GM12878 (cell line): Measurements from ENCODE around the gene SRPX2. TPM values are rescaled to one million over a fixed set of nuclear protein-coding genes. Genes with fewer than 3 reads are reported as not detected.

Experiments used
- ATAC-seq: fragments of 200-7000 bp; cut with Tn5 transposase; 3 replicates; pipeline ENCODE4 v1.9.1; 2020; ENCODE audit warnings: mild to moderate bottlenecking, moderate library complexity
- BruUV-seq: library from RNA; stranded (reverse); fragments of 400-500 nt; replicated peaks from 2 replicates; lab custom pipeline; 2021; lab: Mats Ljungman, UMichigan
- CTCF ChIA-PET: fragments of 300-600 bp; sonication (Branson Sonifier 250); formaldehyde crosslinking; extraction: SDS; loops from one replicate; lab custom pipeline; 2021; ENCODE audit warnings: inconsistent platforms; lab: Yijun Ruan, JAX
- POLR2A ChIA-PET: fragments of 350-600 bp; formaldehyde crosslinking; extraction: SDS; loops from one replicate; lab custom pipeline; 2021; ENCODE audit warnings: inconsistent platforms; lab: Charles Lee
- RAD21 ChIA-PET: fragments of 300-600 bp; sonication (Branson Sonifier 250); formaldehyde crosslinking; loops from one replicate; lab custom pipeline; 2023; ENCODE audit warnings: antibody characterized with exemption; ENCODE audit not compliant: unreplicated experiment; lab: Charles Lee
- SMC1A ChIA-PET: fragments of 300-600 bp; sonication (Branson Sonifier 250); formaldehyde crosslinking; loops from one replicate; lab custom pipeline; 2023; ENCODE audit not compliant: unreplicated experiment, uncharacterized antibody; lab: Charles Lee
- DNase-seq: peaks from one replicate; pipeline ENCODE4 v3.0.0-alpha.2; 2011; ENCODE audit warnings: low read depth, low spot score
- FAIRE-seq: peaks from 3 replicates; lab custom pipeline; 2011; peaks lifted over from hg19 to GRCh38; lab: Jason Lieb, UNC
- H2AFZ ChIP-seq: 2 replicates; pipeline ENCODE4 v1.6.0; 2011; ENCODE audit warnings: low read depth, low read length, control low read depth; ENCODE audit not compliant: control insufficient read depth
- H3K27ac ChIP-seq: 2 replicates; pipeline ENCODE4 v1.5.1; 2011; ENCODE audit warnings: control low read depth; ENCODE audit not compliant: control insufficient read depth, insufficient read depth
- H3K27me3 ChIP-seq, 2 experiments: replicated peaks in 1 of 2; 2 replicates each; pipeline versions ENCODE4 v1.6.0 to v1.6.1; 2011; ENCODE audit warnings: low read length in 1 of 2; ENCODE audit not compliant: control insufficient read depth in 2 of 2, insufficient read depth in 2 of 2
- H3K36me3 ChIP-seq, 2 experiments: 2 replicates each; pipeline ENCODE4 v1.5.1; 2011; ENCODE audit warnings: low read length in 1 of 2; ENCODE audit not compliant: control insufficient read depth in 2 of 2, insufficient read depth in 2 of 2
- H3K4me1 ChIP-seq: 2 replicates; pipeline ENCODE4 v1.6.1; 2011; ENCODE audit warnings: mild to moderate bottlenecking, low read length, moderate library complexity, mixed read lengths; ENCODE audit not compliant: control insufficient read depth, insufficient read depth
- H3K4me2 ChIP-seq: 2 replicates; pipeline ENCODE4 v1.6.0; 2011; ENCODE audit warnings: control low read depth; ENCODE audit not compliant: control insufficient read depth, insufficient read depth
- H3K4me3 ChIP-seq: fragments of 200-600 bp; sonication (generic); 2 replicates; pipeline ENCODE4 v1.5.1; 2016
- H3K79me2 ChIP-seq: 2 replicates; pipeline ENCODE4 v1.6.0; 2011; ENCODE audit warnings: low read length; ENCODE audit not compliant: control insufficient read depth, insufficient read depth
- H3K9ac ChIP-seq: 2 replicates; pipeline ENCODE4 v1.8.0; 2011; ENCODE audit warnings: low read length, control low read depth, mixed read lengths; ENCODE audit not compliant: control insufficient read depth, insufficient read depth
- H3K9me3 ChIP-seq: replicated peaks from 3 replicates; pipeline ENCODE4 v1.5.1; 2011; ENCODE audit warnings: mild to moderate bottlenecking, low read length; ENCODE audit not compliant: control insufficient read depth, insufficient read depth
- H4K20me1 ChIP-seq: 2 replicates; pipeline ENCODE4 v1.6.0; 2011; ENCODE audit not compliant: control insufficient read depth, insufficient read depth
- BCLAF1 ChIP-seq: fragments of 450-650 bp; IDR thresholded peaks from 2 replicates; pipeline ENCODE4 v1.6.1; 2017; ENCODE audit warnings: antibody characterized with exemption, mild to moderate bottlenecking, moderate library complexity
- CBX5 ChIP-seq: sonication (generic); IDR thresholded peaks from 2 replicates; pipeline ENCODE4 v1.6.1; 2016; ENCODE audit warnings: low read depth, moderate library complexity, mild to moderate bottlenecking, inconsistent platforms
- EZH2 ChIP-seq: IDR thresholded peaks from 2 replicates; pipeline ENCODE4 v1.6.1; 2012; ENCODE audit warnings: low read depth, mild to moderate bottlenecking, control low read depth, inconsistent platforms, low read length, borderline replicate concordance; ENCODE audit not compliant: control insufficient read depth
- FOXK2 ChIP-seq: fragments of 450-650 bp; IDR thresholded peaks from 2 replicates; pipeline ENCODE4 v1.6.1; 2017; ENCODE audit warnings: mild to moderate bottlenecking, moderate library complexity
- IRF5 ChIP-seq: fragments of 450-650 bp; IDR thresholded peaks from 2 replicates; pipeline ENCODE4 v1.6.1; 2017; ENCODE audit warnings: borderline replicate concordance
- MAX ChIP-seq: IDR thresholded peaks from 2 replicates; pipeline ENCODE4 v1.6.1; 2012; ENCODE audit warnings: low read depth, low read length, improper control_type of control experiment
- NFYB ChIP-seq: IDR thresholded peaks from 2 replicates; pipeline ENCODE4 v1.6.1; 2011; ENCODE audit warnings: low read depth, mild to moderate bottlenecking, low read length, improper control_type of control experiment, moderate library complexity; ENCODE audit not compliant: insufficient read depth
- NR2C2 ChIP-seq: IDR thresholded peaks from 2 replicates; pipeline ENCODE4 v1.6.1; 2011; ENCODE audit warnings: borderline replicate concordance, low read depth; ENCODE audit not compliant: control insufficient read depth, insufficient read length
- PAX8 ChIP-seq: fragments of 450-650 bp; IDR thresholded peaks from 2 replicates; pipeline ENCODE4 v1.6.1; 2017; ENCODE audit warnings: mild to moderate bottlenecking, moderate library complexity
- POLR2A ChIP-seq: IDR thresholded peaks from 2 replicates; pipeline ENCODE4 v1.6.1; 2011; ENCODE audit warnings: low read depth, mild to moderate bottlenecking, low read length
- POU2F2 ChIP-seq: IDR thresholded peaks from 3 replicates; pipeline ENCODE4 v1.6.1; 2011; ENCODE audit warnings: low read depth, mild to moderate bottlenecking, low read length, borderline replicate concordance
- SREBF1 ChIP-seq: IDR thresholded peaks from 2 replicates; pipeline ENCODE4 v1.6.1; 2012; ENCODE audit warnings: mild to moderate bottlenecking, low read length
- STAT1 ChIP-seq: fragments of 450-650 bp; conservative IDR thresholded peaks from 2 replicates; pipeline ENCODE4 v1.6.1; 2014; ENCODE audit warnings: antibody characterized with exemption, mild to moderate bottlenecking
- TBL1XR1 ChIP-seq: IDR thresholded peaks from 2 replicates; pipeline ENCODE4 v1.6.1; 2012; ENCODE audit warnings: low read depth, low read length, improper control_type of control experiment
- YBX1 ChIP-seq: fragments of 450-650 bp; IDR thresholded peaks from 2 replicates; pipeline ENCODE4 v1.6.1; 2016; ENCODE audit warnings: antibody characterized with exemption
- ZBTB40 ChIP-seq: fragments of 450-650 bp; IDR thresholded peaks from 2 replicates; pipeline ENCODE4 v1.6.1; 2016; ENCODE audit warnings: mild to moderate bottlenecking, moderate library complexity, borderline replicate concordance
- WGBS: methylation state at CpG from one replicate; pipeline ENCODE4 v1.1.6; 2016; ENCODE audit warnings: low lambda C conversion rate; ENCODE audit not compliant: insufficient replicate concordance, insufficient coverage; ENCODE audit errors: missing lambda C conversion rate; 5-methylcytosine and 5-hydroxymethylcytosine counted together
- in situ Hi-C: fragments of 300-500 bp; cut with MboI; formaldehyde crosslinking; loops from 9 replicates; pipeline ENCODE4 v1.14.3; 2018; ENCODE audit warnings: mixed read lengths
- intact Hi-C: fragments of 100-400 bp; cut with micrococcal nuclease; formaldehyde crosslinking; loops from one replicate; pipeline ENCODE4 v1.14.2; 2022; ENCODE audit not compliant: unreplicated experiment
- polyA plus RNA-seq, 11 experiments: library from polyadenylated mRNA; depleted of rRNA in 4 of 11; unstranded in 6 of 11; stranded (reverse) in 5 of 11; fragments of >200 nt; fragmentation: Nextera tagmentation in 4 of 11; fragmentation: Illumina TruSeq in 1 of 11; extraction: Ambion mirVana in 4 of 11; extraction: Trizol in 1 of 11; gene quantifications; 1 replicate in 1 of 11; 2 replicates in 10 of 11; pipeline versions ENCODE4 v1.2.1 to v1.2.3, GENCODE V29; 2011 to 2016; ENCODE audit warnings: inconsistent platforms in 2 of 11, missing spikeins in 2 of 11, low read depth in 1 of 11
- total RNA-seq, 4 experiments: library from RNA; depleted of rRNA in 3 of 4; stranded (reverse); fragments of >200 nt in 3 of 4; fragmentation: Illumina TruSeq in 1 of 4; extraction: Trizol in 1 of 4; gene quantifications; 2 replicates each; pipeline versions ENCODE4 v1.2.1 to v1.2.3, GENCODE V29; 2013 to 2021

The SRPX2 gene
- total and polyA plus RNA-seq, 10 of the 15 experiments (the other 5 are each of a cell fraction or from before 2014, with no cell fraction given) = not detected

- TF ChIP-seq ZBTB40 = no peak
- TF ChIP-seq CBX5 = no peak
- no peak for TF ChIP-seq YBX1
- TF ChIP-seq PAX8 = no peak
- no peak for TF ChIP-seq POU2F2
- TF ChIP-seq SREBF1 = no peak
- TF ChIP-seq EZH2 = no peak
- TF ChIP-seq NFYB = no peak
- no peak for TF ChIP-seq TBL1XR1
- TF ChIP-seq FOXK2 = no peak
These were observed 37.6 kb downstream of the SRPX2 start (continued) for GRCh38 chrX:100681599-100681998.

- no peaks in the 10 kb centered on the region; a peak in 1 of 4 replicates for H3K27me3 ChIP-seq
- POLR2A ChIA-PET = no interaction called here
- SMC1A ChIA-PET = no interaction called here
- RAD21 ChIA-PET = no interaction called here
- no peaks in the 10 kb centered on the region for H4K20me1 ChIP-seq
- 59% methylated on average over 8 of the region's 8 CpGs for WGBS
- no peak overlapping the region for H3K4me2 ChIP-seq
- no TSS peak for BruUV-seq
- H3K9me3 ChIP-seq = no peaks in the 10 kb centered on the region
- intact Hi-C loops = no loop called here
- no peak overlapping the region for H2AFZ ChIP-seq
- FAIRE-seq (no peak), ATAC-seq (no peak), DNase-seq (no peak)
- in situ Hi-C loops = no loop called here
- H3K79me2 ChIP-seq = no peaks in the 10 kb centered on the region
- H3K9ac ChIP-seq = no peak overlapping the region
- CTCF ChIA-PET = interaction anchor here (7.5 kb wide), 1 partner anchor 85 kb away, joined by 128 read pairs; no protein-coding TSS in a partner anchor
- H3K4me1 ChIP-seq = peaks cover 7% of the 10 kb centered on the region; the same call in 1 of the 2 replicates
- no peaks in the 10 kb centered on the region for H3K36me3 ChIP-seq
- H3K4me3 ChIP-seq = no peak overlapping the region
- no peak overlapping the region for H3K27ac ChIP-seq
- TF ChIP-seq STAT1 (no peak), BCLAF1 (no peak), CBX5 (no peak), MAX (no peak), NR2C2 (no peak), POLR2A (no peak), IRF5 (no peak)
These were observed 38.9 kb downstream of the SRPX2 start for GRCh38 chrX:100682939-100683338.
